K562 (cell line): ENCODE measurements around the gene CBFA2T2. TPM values are rescaled to one million over a fixed set of nuclear protein-coding genes. Genes with fewer than 3 reads are reported as not detected.

ENCODE experiments used
- ATAC-seq: fragments of 200-7000 bp; cut with Tn5 transposase; 3 replicates; pipeline ENCODE4 v1.9.1; 2020; ENCODE audit warnings: moderate library complexity
- BruUV-seq: library from RNA; stranded (reverse); fragments of 400-500 nt; replicated peaks from 2 replicates; lab custom pipeline; 2021; lab: Mats Ljungman, UMichigan
- CTCF ChIA-PET: fragments of 300-600 bp; formaldehyde crosslinking; extraction: SDS; loops from one replicate; lab custom pipeline; 2021; ENCODE audit warnings: low intra/inter-chr PET ratio; lab: Yijun Ruan, JAX
- POLR2A ChIA-PET: fragments of 300-600, 350-650 bp; sonication (Branson Sonifier 250); formaldehyde crosslinking; extraction: SDS; loops from one replicate; lab custom pipeline; 2021; ENCODE audit warnings: antibody characterized with exemption, inconsistent platforms; lab: Yijun Ruan, JAX
- DNase-seq, 4 experiments: peaks; one replicate each; pipeline versions ENCODE4 v3.0.0 to v3.0.0-alpha.2; 2011 to 2018; ENCODE audit warnings: low spot score in 3 of 4, mixed read lengths in 3 of 4; ENCODE audit errors: extremely low read depth in 1 of 4
- FAIRE-seq: peaks from 2 replicates; lab custom pipeline; 2011; peaks lifted over from hg19 to GRCh38; lab: Jason Lieb, UNC
- H2AFZ ChIP-seq: 2 replicates; pipeline ENCODE4 v1.6.0; 2011; ENCODE audit warnings: low read depth, low read length, control low read depth, inconsistent platforms
- H3K27ac ChIP-seq: fragments of 200-600 bp; 3 replicates; pipeline ENCODE4 v1.8.0; 2011; ENCODE audit warnings: low read depth, mild to moderate bottlenecking, control low read depth, inconsistent platforms, low read length, moderate library complexity, mixed read lengths; ENCODE audit errors: extremely low read depth
- H3K27me3 ChIP-seq, 2 experiments: fragments of 300-600 bp in 1 of 2; 2 replicates in 1 of 2; 3 replicates in 1 of 2; pipeline versions ENCODE4 v1.6.0 to v1.8.0; 2011; ENCODE audit warnings: inconsistent platforms in 2 of 2, low read length in 2 of 2, mild to moderate bottlenecking in 1 of 2, mixed read lengths in 1 of 2, moderate library complexity in 1 of 2; ENCODE audit not compliant: control insufficient read depth in 2 of 2, insufficient read depth in 2 of 2
- H3K36me3 ChIP-seq: fragments of 300-600 bp; 3 replicates; pipeline ENCODE4 v1.8.0; 2011; ENCODE audit warnings: mild to moderate bottlenecking, low read length, inconsistent platforms; ENCODE audit not compliant: control insufficient read depth, insufficient read depth
- H3K4me1 ChIP-seq, 2 experiments: fragments of 200-600 bp in 1 of 2; replicated peaks in 1 of 2; 2 replicates in 1 of 2; 3 replicates in 1 of 2; pipeline versions ENCODE4 v1.5.1 to v1.8.0; 2011; ENCODE audit warnings: inconsistent platforms in 2 of 2, low read length in 2 of 2, mild to moderate bottlenecking in 1 of 2, mixed read lengths in 1 of 2, moderate library complexity in 1 of 2; ENCODE audit not compliant: control insufficient read depth in 2 of 2, insufficient read depth in 2 of 2
- H3K4me2 ChIP-seq: 2 replicates; pipeline ENCODE4 v1.6.1; 2011; ENCODE audit warnings: low read length, control low read depth, inconsistent platforms, mixed read lengths; ENCODE audit not compliant: insufficient read depth
- H3K4me3 ChIP-seq: fragments of 200-600 bp; sonication (generic), shearing (Covaris generic); 2 replicates; pipeline ENCODE4 v1.5.1; 2016; ENCODE audit warnings: control low read depth, inconsistent platforms
- H3K79me2 ChIP-seq: fragments of 200-600 bp; 3 replicates; pipeline ENCODE4 v1.8.0; 2011; ENCODE audit warnings: low read length, inconsistent platforms; ENCODE audit not compliant: control insufficient read depth, insufficient read depth
- H3K9ac ChIP-seq, 2 experiments: 2 replicates each; pipeline versions ENCODE4 v1.6.0 to v1.6.1; 2011; ENCODE audit warnings: low read depth in 2 of 2, low read length in 2 of 2, control low read depth in 1 of 2, inconsistent platforms in 1 of 2, mild to moderate bottlenecking in 1 of 2, mixed read lengths in 1 of 2; ENCODE audit not compliant: insufficient read depth in 1 of 2
- H3K9me1 ChIP-seq: one replicate; pipeline ENCODE4 v1.6.0; 2011; ENCODE audit warnings: inconsistent platforms, mild to moderate bottlenecking, low read length, moderate library complexity; ENCODE audit not compliant: control insufficient read depth, insufficient read depth
- H3K9me3 ChIP-seq: replicated peaks from 2 replicates; pipeline ENCODE4 v1.5.1; 2011; ENCODE audit warnings: low read depth, low read length, inconsistent platforms; ENCODE audit not compliant: control insufficient read depth, insufficient read depth
- H4K20me1 ChIP-seq: replicated peaks from 2 replicates; pipeline ENCODE4 v1.6.1; 2011; ENCODE audit warnings: low read length, inconsistent platforms, mixed read lengths; ENCODE audit not compliant: control insufficient read depth, insufficient read depth
- ADNP ChIP-seq: fragments of 200-800 bp; sonication (Bioruptor generic); IDR thresholded peaks from 2 replicates; pipeline ENCODE4 v1.6.1; 2016; ENCODE audit warnings: missing genetic modification characterization, missing compliant biosample characterization
- BCOR ChIP-seq: fragments of 450-650 bp; IDR thresholded peaks from 2 replicates; pipeline ENCODE4 v1.6.1; 2016
- KDM1A ChIP-seq, 2 experiments: fragments of 450-650 bp; IDR thresholded peaks; 2 replicates each; pipeline ENCODE4 v1.6.1; 2016; ENCODE audit warnings: mild to moderate bottlenecking in 2 of 2
- KLF16 ChIP-seq: IDR thresholded peaks from 2 replicates; pipeline ENCODE4 v1.6.1; 2016; ENCODE audit warnings: antibody characterized with exemption
- RBM25 ChIP-seq: fragments of 200-400 bp; formaldehyde crosslinking; IDR thresholded peaks from 2 replicates; pipeline ENCODE4 v1.6.1; 2018; ENCODE audit warnings: low read length, low read depth, moderate library complexity; ENCODE audit not compliant: severe bottlenecking
- RCOR1 ChIP-seq, 2 experiments: IDR thresholded peaks; 2 replicates each; pipeline ENCODE4 v1.6.1; 2012; ENCODE audit warnings: low read depth in 2 of 2, low read length in 2 of 2, borderline replicate concordance in 1 of 2, improper control_type of control experiment in 1 of 2
- TFAM ChIP-seq: fragments of 250-450 bp; sonication (Bioruptor Pico); conservative IDR thresholded peaks from 2 replicates; pipeline ENCODE4 v1.5.0; 2021; ENCODE audit warnings: mild to moderate bottlenecking, moderate library complexity
- ZBTB40 ChIP-seq, 2 experiments: fragments of 450-650 bp in 1 of 2; sonication (generic) in 1 of 2; formaldehyde crosslinking in 1 of 2; IDR thresholded peaks; 2 replicates each; pipeline versions ENCODE4 v1.7.1 to v1.9.0; 2016 to 2022; ENCODE audit warnings: inconsistent platforms in 1 of 2, mild to moderate bottlenecking in 1 of 2, missing genetic modification reagents in 1 of 2
- WGBS: fragments of 100-300 bp; shearing (Covaris generic); methylation state at CpG from one replicate; pipeline ENCODE4 v1.1.6; 2016; ENCODE audit warnings: low coverage, mixed read lengths; ENCODE audit not compliant: insufficient coverage; ENCODE audit errors: missing lambda C conversion rate; 5-methylcytosine and 5-hydroxymethylcytosine counted together
- in situ Hi-C: fragments of 300-500 bp; cut with MboI; formaldehyde crosslinking; loops from 4 replicates; pipeline ENCODE4 v1.15.0; 2018; ENCODE audit warnings: inconsistent platforms, mixed read lengths
- intact Hi-C: fragments of 100-400 bp; cut with micrococcal nuclease; formaldehyde crosslinking; loops from 2 replicates; pipeline ENCODE4 v1.14.2; 2022
- polyA plus RNA-seq, 8 experiments: library from polyadenylated mRNA; depleted of rRNA in 4 of 8; stranded (reverse) in 5 of 8; unstranded in 3 of 8; fragments of >200 nt; fragmentation: Nextera tagmentation in 2 of 8; fragmentation: Illumina TruSeq in 1 of 8; extraction: Ambion mirVana in 2 of 8; extraction: Trizol in 1 of 8; gene quantifications; 2 replicates each; pipeline versions ENCODE4 v1.2.1 to v1.2.3, GENCODE V29; 2011 to 2014; ENCODE audit warnings: inconsistent platforms in 1 of 8, missing spikeins in 1 of 8
- total RNA-seq, 7 experiments: library from RNA; depleted of rRNA in 6 of 7; stranded (reverse); fragments of >200 nt in 6 of 7; fragmentation: Illumina TruSeq in 2 of 7; extraction: Trizol in 2 of 7; gene quantifications; 2 replicates each; pipeline versions ENCODE4 v1.2.1 to v1.2.3, GENCODE V29; 2011 to 2021; ENCODE audit warnings: low replicate concordance in 1 of 7

CBFA2T2 gene
- total and polyA plus RNA-seq, 9 of the 15 experiments (the other 6 are each of a cell fraction or from before 2014, with no cell fraction given) = 0.27 to 9.6 (median 5.8) TPM

GRCh38 chr20:33490934-33491656 is 1.2 kb downstream of the CBFA2T2 start:
- BruUV-seq = TSS peak; percentile 59
- H3K9ac ChIP-seq = peak overlapping the region; percentile 81 to 91; a peak in 3 of 4 replicates

More at GRCh38 chr20:33490934-33491656, 1.2 kb downstream of the CBFA2T2 start:
- ChIA-PET POLR2A (interaction anchor here (1.1 to 1.7 kb wide), 3 partner anchors 8 to 102 kb away, joined by 6 to 7 read pairs (median 7); no protein-coding TSS in a partner anchor), CTCF (no interaction called here)
- H3K4me1 ChIP-seq = peaks cover 0 to 20% of the 10 kb centered on the region in 2 experiments; a peak in 3 of 5 replicates
- H3K9me1 ChIP-seq = no peaks in the 10 kb centered on the region
- 36% methylated on average over 8 of the region's 8 CpGs for whole genome bisulfite sequencing
- peak overlapping the region; percentile 81 for H3K27ac ChIP-seq
- no peaks in the 10 kb centered on the region for H3K27me3 ChIP-seq
- peak overlapping the region; percentile 89 for H2AFZ ChIP-seq
- no peaks in the 10 kb centered on the region for H3K9me3 ChIP-seq
- in situ Hi-C loops (no loop called here), intact Hi-C loops (loop anchor here (5.0 kb wide), 1 partner anchor 501 kb away; the partner anchor contains the start of gene RALY)
- no peak for FAIRE-seq
- ATAC-seq = no peak
- H3K36me3 ChIP-seq = no peaks in the 10 kb centered on the region
- TF ChIP-seq ADNP (tag) (peak; percentile 53; the same call in 1 of the 2 replicates), KLF16 (no peak), TFAM (CRISPR knock-in tag) (no peak), RCOR1 (IDR thresholded peaks at IDR 0.05; ENCODE audit: borderline replicate concordance in 1 of 2, low read depth in 2 of 2, low read length in 2 of 2) (peak in 1 of 2 experiments; percentile 49; a peak in 1 of 4 replicates), BCOR (peak; percentile 75), KDM1A (IDR thresholded peaks at IDR 0.05) (peak; percentile 29 to 47; a peak in 2 of 4 replicates), RBM25 (peak; percentile 97), ZBTB40 (IDR thresholded peaks at IDR 0.05) (peak; percentile 29; the same call in 1 of the 2 replicates), ZBTB40 (CRISPR knock-in tag; IDR thresholded peaks at IDR 0.05) (no peak)
- H3K79me2 ChIP-seq = peaks cover 26% of the 10 kb centered on the region
- peak overlapping the region; percentile 92 for H3K4me2 ChIP-seq
- H3K4me3 ChIP-seq = peak overlapping the region; percentile 94
- DNase-seq = no peak
- no peaks in the 10 kb centered on the region for H4K20me1 ChIP-seq
